Panc1 (cell line): Measurements from ENCODE around the gene CEP192. TPM values are rescaled to one million over a fixed set of nuclear protein-coding genes. Genes with fewer than 3 reads are reported as not detected.

Source experiments
- ATAC-seq: fragments of 200-7000 bp; cut with Tn5 transposase; 2 replicates; pipeline ENCODE4 v1.9.1; 2020; ENCODE audit warnings: mild to moderate bottlenecking, moderate library complexity
- BruUV-seq: library from RNA; stranded (reverse); fragments of 400-500 nt; replicated peaks from 2 replicates; lab custom pipeline; 2021; lab: Mats Ljungman, UMichigan
- CTCF ChIA-PET: fragments of 300-600 bp; sonication (Branson Sonifier 250); formaldehyde crosslinking; loops from one replicate; lab custom pipeline; 2022; ENCODE audit warnings: antibody characterized with exemption; lab: Charles Lee
- POLR2A ChIA-PET: fragments of 300-600 bp; sonication (Branson Sonifier 250); formaldehyde crosslinking; loops from one replicate; lab custom pipeline; 2022; ENCODE audit warnings: antibody characterized with exemption; lab: Charles Lee
- DNase-seq: peaks from one replicate; pipeline ENCODE4 v3.0.0-alpha.2; 2010; ENCODE audit warnings: low read depth, low spot score
- H3K27ac ChIP-seq: 2 replicates; pipeline ENCODE4 v1.5.1; 2011; ENCODE audit warnings: mild to moderate bottlenecking, low read length, inconsistent platforms
- H3K27me3 ChIP-seq: fragments of 200-500 bp; sonication (Bioruptor generic); 2 replicates; pipeline ENCODE4 v1.6.0; 2014; ENCODE audit warnings: low read length, inconsistent platforms; ENCODE audit not compliant: control insufficient read depth, insufficient read depth
- H3K36me3 ChIP-seq: fragments of 200-500 bp; sonication (Bioruptor generic); 2 replicates; pipeline ENCODE4 v1.5.1; 2014; ENCODE audit warnings: inconsistent platforms, mild to moderate bottlenecking, low read length, moderate library complexity; ENCODE audit not compliant: control insufficient read depth, insufficient read depth
- H3K4me1 ChIP-seq: 2 replicates; pipeline ENCODE4 v1.5.1; 2011; ENCODE audit warnings: inconsistent platforms, mild to moderate bottlenecking, low read length, moderate library complexity; ENCODE audit not compliant: control insufficient read depth, insufficient read depth
- H3K4me3 ChIP-seq, 2 experiments: 2 replicates each; pipeline ENCODE4 v1.5.1; 2011 to 2012; ENCODE audit warnings: low read depth in 2 of 2, low read length in 2 of 2, mild to moderate bottlenecking in 2 of 2, inconsistent platforms in 1 of 2, moderate library complexity in 1 of 2
- H3K9me3 ChIP-seq: fragments of 200-500 bp; sonication (Bioruptor generic); 2 replicates; pipeline ENCODE4 v1.5.1; 2014; ENCODE audit warnings: low read depth, mild to moderate bottlenecking, inconsistent platforms, low read length, moderate library complexity; ENCODE audit not compliant: control insufficient read depth, insufficient read depth
- CTCF ChIP-seq: fragments of 450-650 bp; IDR thresholded peaks from 2 replicates; pipeline ENCODE4 v1.5.1; 2017; ENCODE audit warnings: mild to moderate bottlenecking
- POLR2AphosphoS5 ChIP-seq: IDR thresholded peaks from 2 replicates; pipeline ENCODE4 v1.6.1; 2012; ENCODE audit warnings: mild to moderate bottlenecking, low read depth, low read length, moderate library complexity
- REST ChIP-seq, 2 experiments: IDR thresholded peaks; 2 replicates each; pipeline ENCODE4 v1.6.1; 2011 to 2012; ENCODE audit warnings: low read depth in 2 of 2, control low read depth in 1 of 2, low read length in 1 of 2, mild to moderate bottlenecking in 1 of 2, moderate library complexity in 1 of 2; ENCODE audit not compliant: insufficient read depth in 1 of 2
- SIN3A ChIP-seq: IDR thresholded peaks from 2 replicates; pipeline ENCODE4 v1.6.1; 2012; ENCODE audit warnings: low read depth, mild to moderate bottlenecking, low read length, moderate library complexity, borderline replicate concordance; ENCODE audit not compliant: insufficient read depth
- TCF7L2 ChIP-seq: IDR thresholded peaks from 2 replicates; pipeline ENCODE4 v1.6.1; 2011; ENCODE audit warnings: mild to moderate bottlenecking, low read depth, low read length, inconsistent platforms
- in situ Hi-C: cut with HindIII; loops from 2 replicates; pipeline ENCODE4 v1.10.0; 2016; ENCODE audit warnings: low sequenced_read_pairs, low pct_unique_long_range_greater_than_20kb
- intact Hi-C: fragments of 100-400 bp; cut with micrococcal nuclease; formaldehyde crosslinking; loops from one replicate; pipeline ENCODE4 v1.10.0; 2022; ENCODE audit not compliant: unreplicated experiment
- total RNA-seq: library from RNA; stranded (reverse); gene quantifications from one replicate; pipeline ENCODE4 v1.2.1, GENCODE V29; 2021; ENCODE audit not compliant: unreplicated experiment

Gene CEP192
- total RNA-seq, 1 experiment from 2014 or later, result 27.2 TPM

- intact Hi-C loops, result no loop called here
- H3K9me3 ChIP-seq, result no peaks in the 10 kb centered on the region
- no peak for DNase-seq
- H3K4me1 ChIP-seq, result no peaks in the 10 kb centered on the region; the same call in 1 of the 2 replicates
- in situ Hi-C loops, result no loop called here
- TSS peak; percentile 15 for BruUV-seq
- H3K36me3 ChIP-seq, result peaks cover 24% of the 10 kb centered on the region
- ChIA-PET POLR2A (no interaction called here), CTCF (no interaction called here)
- ATAC-seq, result no peak
- no peak overlapping the region for H3K4me3 ChIP-seq
- H3K27me3 ChIP-seq, result no peaks in the 10 kb centered on the region
- TF ChIP-seq POLR2AphosphoS5 (no peak), TCF7L2 (no peak), CTCF (no peak), SIN3A (no peak), REST (IDR thresholded peaks at IDR 0.05; ENCODE audit: insufficient read depth in 1 of 2, low read depth in 2 of 2, low read length in 1 of 2) (no peak)
- no peak overlapping the region for H3K27ac ChIP-seq
Observed at GRCh38 chr18:13120255-13120654, 129.1 kb downstream of the CEP192 start.

GRCh38 chr18:13120983-13121441 is 129.8 kb downstream of the CEP192 start:
- ATAC-seq, result no peak
- no TSS peak for BruUV-seq
- Histone ChIP-seq H3K4me1 (no peaks in the 10 kb centered on the region; the same call in 1 of the 2 replicates), H3K4me3 (no peak overlapping the region), H3K36me3 (peaks cover 24% of the 10 kb centered on the region), H3K9me3 (no peaks in the 10 kb centered on the region), H3K27ac (no peak overlapping the region), H3K27me3 (no peaks in the 10 kb centered on the region)
- POLR2A ChIA-PET, result no interaction called here
- DNase-seq, result no peak
- intact Hi-C loops (no loop called here), in situ Hi-C loops (no loop called here)
- TF ChIP-seq TCF7L2, result no peak
- no peak for TF ChIP-seq CTCF
- TF ChIP-seq REST (IDR thresholded peaks at IDR 0.05; ENCODE audit: insufficient read depth in 1 of 2, low read depth in 2 of 2, low read length in 1 of 2), result no peak
- TF ChIP-seq SIN3A, result no peak
- no peak for TF ChIP-seq POLR2AphosphoS5
- CTCF ChIA-PET, result no interaction called here
